ENCODE measurements around the gene IARS1. TPM values are rescaled to one million over a fixed set of nuclear protein-coding genes. Genes with fewer than 3 reads are reported as not detected.

The IARS1 gene
- total RNA-seq, 1 donor from 2014 or later: 74.2 TPM

DNA sequence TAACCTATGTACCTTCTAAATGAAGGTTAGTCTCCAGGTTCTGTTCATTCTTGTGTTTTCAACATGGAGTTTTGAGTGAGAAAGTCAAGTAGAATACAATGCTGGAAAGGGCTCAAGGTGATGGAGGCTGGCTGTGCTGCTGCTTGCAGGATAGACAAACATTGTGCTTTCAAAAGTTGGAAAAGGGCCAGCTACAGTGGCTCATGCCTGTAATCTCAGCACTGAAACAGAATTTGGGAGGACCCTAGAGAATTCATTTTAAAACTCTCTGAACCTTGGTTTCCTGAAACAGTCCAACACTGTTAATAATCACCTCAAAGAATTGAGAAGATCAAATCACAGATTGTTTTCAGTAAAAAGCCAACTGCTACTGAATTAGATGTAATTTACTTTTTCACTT, 15.4 kb upstream of the IARS1 start:
- TF ChIP-seq CTCF (IDR thresholded peaks at IDR 0.05): no peak
- DNase-seq: no peak
- no peaks in the 10 kb centered on the region for H3K9me3 ChIP-seq
- ATAC-seq: no peak
- peaks cover 86% of the 10 kb centered on the region for H3K36me3 ChIP-seq
- intact Hi-C loops (cut with DNase I): no loop called here
- H3K27ac ChIP-seq: no peak overlapping the region
- no peaks in the 10 kb centered on the region for H3K27me3 ChIP-seq (ENCODE audit: low read depth)
- no peak overlapping the region for H3K4me3 ChIP-seq
- no peaks in the 10 kb centered on the region for H3K4me1 ChIP-seq

DNA sequence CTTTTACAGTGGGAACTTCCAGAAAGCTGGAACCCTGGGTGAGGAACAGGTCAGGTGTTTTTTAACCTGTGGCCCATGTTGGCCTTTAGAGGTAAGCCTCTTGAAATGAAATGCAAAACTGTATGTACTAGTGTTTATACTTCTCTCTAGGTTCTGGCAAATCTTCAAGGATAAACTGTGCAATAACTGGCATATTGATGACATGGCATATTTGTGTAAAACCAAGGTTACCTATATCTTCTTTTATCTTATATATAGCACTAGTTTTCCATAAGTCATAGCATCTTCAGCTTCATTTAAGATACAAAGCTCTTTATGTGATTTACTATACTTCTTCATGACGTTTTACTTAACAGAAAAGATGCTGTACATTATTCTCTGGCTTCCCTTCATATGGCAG, 7.4 kb upstream of the IARS1 start:
- no peaks in the 10 kb centered on the region for H3K4me1 ChIP-seq
- peaks cover 93% of the 10 kb centered on the region for H3K36me3 ChIP-seq
- no peak overlapping the region for H3K4me3 ChIP-seq
- no peaks in the 10 kb centered on the region for H3K27me3 ChIP-seq (ENCODE audit: low read depth)
- no peak for ATAC-seq
- H3K9me3 ChIP-seq: no peaks in the 10 kb centered on the region
- intact Hi-C loops (cut with DNase I): no loop called here
- H3K27ac ChIP-seq: no peak overlapping the region
- no peak for DNase-seq
- TF ChIP-seq CTCF (IDR thresholded peaks at IDR 0.05): no peak

GRCh38 chr9:92299116-92299515, 5.6 kb upstream of the IARS1 start:
- Histone ChIP-seq H3K36me3 (peaks cover 75% of the 10 kb centered on the region), H3K4me3 (no peak overlapping the region), H3K4me1 (peaks cover 7% of the 10 kb centered on the region), H3K9me3 (no peaks in the 10 kb centered on the region), H3K27me3 (ENCODE audit: low read depth) (no peaks in the 10 kb centered on the region), H3K27ac (no peak overlapping the region)
- ATAC-seq (no peak), DNase-seq (no peak)
- intact Hi-C loops (cut with DNase I): no loop called here
- no peak for TF ChIP-seq CTCF (IDR thresholded peaks at IDR 0.05)

GRCh38 chr9:92298036-92298435, 4.5 kb upstream of the IARS1 start:
- Histone ChIP-seq H3K9me3 (no peaks in the 10 kb centered on the region), H3K27me3 (ENCODE audit: low read depth) (no peaks in the 10 kb centered on the region), H3K4me1 (peaks cover 9% of the 10 kb centered on the region), H3K4me3 (no peak overlapping the region), H3K36me3 (peaks cover 64% of the 10 kb centered on the region), H3K27ac (no peak overlapping the region)
- intact Hi-C loops (cut with DNase I): no loop called here
- ATAC-seq (no peak), DNase-seq (no peak)
- no peak for TF ChIP-seq CTCF (IDR thresholded peaks at IDR 0.05)

DNA sequence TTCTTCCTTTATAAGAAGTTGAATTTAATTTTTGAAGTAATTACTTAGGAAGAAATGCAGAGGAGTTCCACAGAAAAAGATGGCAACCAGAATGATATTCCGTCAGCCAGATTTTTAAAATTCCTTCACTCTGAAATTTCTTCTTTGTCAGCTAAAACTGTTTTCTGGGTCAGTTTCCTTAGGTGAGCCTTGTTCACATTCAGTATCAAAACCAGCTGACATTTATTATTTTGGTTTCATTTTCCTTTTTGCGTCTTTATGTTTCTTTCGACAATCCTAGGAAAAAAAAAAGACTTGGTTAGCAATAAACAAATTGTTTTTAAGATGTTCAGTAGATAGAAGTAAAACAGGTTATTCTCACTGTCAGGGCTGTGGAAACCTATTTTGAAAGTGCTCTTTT, 4.1 kb upstream of the IARS1 start:
- no peak overlapping the region for H3K27ac ChIP-seq
- H3K9me3 ChIP-seq: no peaks in the 10 kb centered on the region
- H3K27me3 ChIP-seq (ENCODE audit: low read depth): no peaks in the 10 kb centered on the region
- DNase-seq (no peak), ATAC-seq (no peak)
- H3K4me3 ChIP-seq: no peak overlapping the region
- intact Hi-C loops (cut with DNase I): no loop called here
- no peak for TF ChIP-seq CTCF (IDR thresholded peaks at IDR 0.05)
- H3K4me1 ChIP-seq: peaks cover 13% of the 10 kb centered on the region
- peaks cover 60% of the 10 kb centered on the region for H3K36me3 ChIP-seq

GRCh38 chr9:92295827-92296258, 2.3 kb upstream of the IARS1 start:
- peaks cover 43% of the 10 kb centered on the region for H3K36me3 ChIP-seq
- ATAC-seq (no peak), DNase-seq (no peak)
- H3K4me3 ChIP-seq: no peak overlapping the region
- no peaks in the 10 kb centered on the region for H3K27me3 ChIP-seq (ENCODE audit: low read depth)
- H3K27ac ChIP-seq: no peak overlapping the region
- no peaks in the 10 kb centered on the region for H3K9me3 ChIP-seq
- peaks cover 24% of the 10 kb centered on the region for H3K4me1 ChIP-seq
- TF ChIP-seq CTCF (IDR thresholded peaks at IDR 0.05): no peak
- intact Hi-C loops (cut with DNase I): no loop called here
